Ascending aorta (tissue), 2 donors: ENCODE results near the gene SLC7A9. TPM values are rescaled to one million over a fixed set of nuclear protein-coding genes. Genes with fewer than 3 reads are reported as not detected.

Experiments used
- DNase-seq, 2 donors: peaks; one replicate each; pipeline ENCODE4 v3.0.0-alpha.2; 2019; ENCODE audit warnings: low spot score in 2 of 2
- H3K27ac ChIP-seq, 2 donors: fragments of 200-600 bp; sonication (generic); one replicate each; pipeline ENCODE4 v1.5.1; 2016 to 2017; ENCODE audit warnings: mild to moderate bottlenecking in 1 of 2
- H3K27me3 ChIP-seq: fragments of 200-600 bp; sonication (generic); one replicate; pipeline ENCODE4 v1.5.1; 2017
- H3K36me3 ChIP-seq, 2 donors: fragments of 200-600 bp; sonication (generic); one replicate each; pipeline ENCODE4 v1.5.1; 2016
- H3K4me1 ChIP-seq, 2 donors: fragments of 200-600 bp; sonication (generic); one replicate each; pipeline ENCODE4 v1.5.1; 2016 to 2017; ENCODE audit warnings: mild to moderate bottlenecking in 1 of 2
- H3K4me3 ChIP-seq, 2 donors: fragments of 200-600 bp; sonication (generic); one replicate each; pipeline ENCODE4 v1.5.1; 2016 to 2017; ENCODE audit warnings: mild to moderate bottlenecking in 1 of 2
- H3K9me3 ChIP-seq, 2 donors: fragments of 200-600 bp; sonication (generic); one replicate each; pipeline ENCODE4 v1.5.1; 2016
- intact Hi-C: fragments of 100-400 bp; cut with DNase I; formaldehyde crosslinking; loops from one replicate; pipeline ENCODE4 v1.15.1; 2023
- total RNA-seq: library from RNA; depleted of rRNA; stranded (reverse); fragments of >200 nt; gene quantifications from one replicate; pipeline ENCODE4 v1.1.0, GENCODE V29; 2016
- TF ChIP-seq, protein P1 (sequence below), 3 experiments: fragments of 200-600 bp in 2 of 3; fragments of 450-650 bp in 1 of 3; sonication (generic) in 2 of 3; IDR thresholded peaks; one replicate each; pipeline ENCODE4 v1.5.1; 2016 to 2019; ENCODE audit warnings: antibody characterized with exemption in 3 of 3, mild to moderate bottlenecking in 1 of 3, moderate library complexity in 1 of 3

Gene SLC7A9
- total RNA-seq, 1 donor from 2014 or later = not detected

DNA sequence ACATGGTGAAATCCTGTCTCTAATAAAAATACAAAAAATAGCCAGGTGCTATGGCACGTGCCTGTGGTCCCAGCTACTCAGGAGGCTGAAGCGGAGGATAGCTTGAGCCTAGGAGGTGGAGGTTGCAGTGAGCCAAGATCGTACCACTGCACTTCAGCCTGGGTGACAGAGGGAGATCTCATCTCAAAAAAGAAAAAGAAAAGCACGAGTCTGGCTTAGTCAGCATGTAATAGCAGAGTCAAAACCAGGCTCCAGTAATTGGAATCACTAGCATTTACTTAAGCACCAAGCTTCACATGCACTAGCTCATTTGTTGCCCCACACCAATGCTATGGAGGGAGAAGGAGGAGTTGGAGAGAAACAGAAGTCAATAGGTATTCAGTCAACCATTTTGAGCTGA, 41.9 kb upstream of the SLC7A9 start:
- no peaks in the 10 kb centered on the region for H3K27me3 ChIP-seq
- no peak overlapping the region for H3K4me3 ChIP-seq
- DNase-seq = no peak
- H3K27ac ChIP-seq = no peak overlapping the region
- no peaks in the 10 kb centered on the region for H3K9me3 ChIP-seq
- TF ChIP-seq, protein P1, sequence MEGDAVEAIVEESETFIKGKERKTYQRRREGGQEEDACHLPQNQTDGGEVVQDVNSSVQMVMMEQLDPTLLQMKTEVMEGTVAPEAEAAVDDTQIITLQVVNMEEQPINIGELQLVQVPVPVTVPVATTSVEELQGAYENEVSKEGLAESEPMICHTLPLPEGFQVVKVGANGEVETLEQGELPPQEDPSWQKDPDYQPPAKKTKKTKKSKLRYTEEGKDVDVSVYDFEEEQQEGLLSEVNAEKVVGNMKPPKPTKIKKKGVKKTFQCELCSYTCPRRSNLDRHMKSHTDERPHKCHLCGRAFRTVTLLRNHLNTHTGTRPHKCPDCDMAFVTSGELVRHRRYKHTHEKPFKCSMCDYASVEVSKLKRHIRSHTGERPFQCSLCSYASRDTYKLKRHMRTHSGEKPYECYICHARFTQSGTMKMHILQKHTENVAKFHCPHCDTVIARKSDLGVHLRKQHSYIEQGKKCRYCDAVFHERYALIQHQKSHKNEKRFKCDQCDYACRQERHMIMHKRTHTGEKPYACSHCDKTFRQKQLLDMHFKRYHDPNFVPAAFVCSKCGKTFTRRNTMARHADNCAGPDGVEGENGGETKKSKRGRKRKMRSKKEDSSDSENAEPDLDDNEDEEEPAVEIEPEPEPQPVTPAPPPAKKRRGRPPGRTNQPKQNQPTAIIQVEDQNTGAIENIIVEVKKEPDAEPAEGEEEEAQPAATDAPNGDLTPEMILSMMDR (IDR thresholded peaks at IDR 0.05) = no peak
- intact Hi-C loops = no loop called here
- H3K36me3 ChIP-seq = peaks cover 25 to 73% of the 10 kb centered on the region in 2 donors
- no peaks in the 10 kb centered on the region for H3K4me1 ChIP-seq

DNA sequence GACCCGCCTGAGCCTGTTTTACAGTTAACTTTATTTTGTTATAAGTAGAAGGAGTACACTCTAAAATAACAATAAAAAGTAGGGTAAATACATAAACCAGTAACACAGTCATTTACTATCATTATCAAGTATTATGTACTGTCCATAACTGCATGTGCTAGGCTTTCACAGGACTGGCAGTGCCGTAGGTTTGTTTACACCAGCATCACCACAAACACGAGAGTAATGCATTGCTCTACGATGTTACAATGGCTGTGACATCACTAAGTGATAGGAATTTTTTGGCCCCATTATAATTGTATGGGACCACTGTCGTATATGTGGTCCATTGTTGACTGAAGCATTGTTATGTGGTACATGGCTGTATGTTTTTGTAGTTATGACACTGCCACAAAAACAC, 41.3 kb upstream of the SLC7A9 start:
- no peak for DNase-seq
- Histone ChIP-seq H3K36me3 (peaks cover 23 to 77% of the 10 kb centered on the region in 2 donors), H3K27ac (no peak overlapping the region), H3K4me3 (no peak overlapping the region), H3K9me3 (peaks cover 0 to 2% of the 10 kb centered on the region in 2 donors), H3K4me1 (no peaks in the 10 kb centered on the region), H3K27me3 (no peaks in the 10 kb centered on the region)
- intact Hi-C loops = no loop called here
- TF ChIP-seq, protein P1 (IDR thresholded peaks at IDR 0.05) = no peak

DNA sequence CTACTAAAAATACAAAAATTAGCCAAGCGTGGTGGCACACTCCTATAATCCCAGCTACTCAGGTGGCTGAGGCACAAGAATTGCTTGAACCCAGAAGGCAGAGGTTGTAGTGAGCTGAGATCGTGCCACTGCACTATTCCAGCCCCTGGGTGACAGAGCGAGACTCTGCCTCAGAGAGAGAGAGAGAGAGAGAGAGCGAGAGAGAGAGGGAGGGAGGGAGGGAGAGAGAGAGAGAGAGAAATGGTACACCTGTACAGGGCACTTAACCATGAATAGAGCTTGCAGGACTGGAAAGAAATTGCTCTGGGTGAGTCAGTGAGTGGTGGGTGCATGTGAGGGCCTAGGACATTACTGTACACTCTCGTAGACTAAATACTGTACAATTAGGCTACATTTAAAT, 40.5 kb upstream of the SLC7A9 start:
- no peaks in the 10 kb centered on the region for H3K4me1 ChIP-seq
- intact Hi-C loops = no loop called here
- no peak for DNase-seq
- H3K9me3 ChIP-seq = peaks cover 0 to 9% of the 10 kb centered on the region in 2 donors
- H3K4me3 ChIP-seq = no peak overlapping the region
- H3K36me3 ChIP-seq = peaks cover 25 to 77% of the 10 kb centered on the region in 2 donors
- H3K27ac ChIP-seq = no peak overlapping the region
- TF ChIP-seq, protein P1 (IDR thresholded peaks at IDR 0.05) = no peak
- no peaks in the 10 kb centered on the region for H3K27me3 ChIP-seq

- TF ChIP-seq, protein P1 (IDR thresholded peaks at IDR 0.05) = no peak
- Histone ChIP-seq H3K27me3 (no peaks in the 10 kb centered on the region), H3K9me3 (peaks cover 0 to 9% of the 10 kb centered on the region in 2 donors), H3K36me3 (peaks cover 25 to 71% of the 10 kb centered on the region in 2 donors), H3K4me1 (no peaks in the 10 kb centered on the region), H3K4me3 (no peak overlapping the region), H3K27ac (no peak overlapping the region)
- no peak for DNase-seq
- intact Hi-C loops = no loop called here
Observed at GRCh38 chr19:32909257-32909656, 39.7 kb upstream of the SLC7A9 start.

DNA sequence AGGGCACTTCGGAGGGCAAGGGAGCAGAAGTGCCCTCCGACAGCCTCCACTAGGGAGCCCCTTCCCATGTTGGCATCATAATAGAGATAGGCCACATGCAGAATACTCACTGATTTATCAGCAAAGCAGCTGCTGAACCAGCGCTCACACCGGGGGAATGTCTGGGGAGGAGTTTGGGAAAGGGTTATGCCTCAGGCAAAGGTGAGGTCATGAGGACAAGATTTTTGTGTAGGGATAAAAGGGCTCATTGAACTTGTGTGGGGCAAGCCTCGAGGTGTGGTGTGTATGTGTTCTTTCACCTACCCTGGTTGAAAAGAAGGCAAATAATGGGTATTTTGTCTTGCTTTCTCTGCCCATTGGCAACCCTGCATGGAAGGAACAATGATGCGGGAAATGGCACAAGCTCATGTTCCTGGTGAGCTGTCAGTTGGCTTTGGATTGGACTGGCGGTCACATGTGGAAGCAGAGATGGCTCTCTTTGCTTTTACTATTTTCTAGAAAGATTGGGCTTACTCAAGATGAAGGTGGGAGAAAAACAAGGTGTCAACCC, 39.1 kb upstream of the SLC7A9 start:
- Histone ChIP-seq H3K4me1 (no peaks in the 10 kb centered on the region), H3K27ac (no peak overlapping the region), H3K9me3 (peaks cover 0 to 9% of the 10 kb centered on the region in 2 donors), H3K4me3 (no peak overlapping the region), H3K36me3 (peaks cover 25 to 66% of the 10 kb centered on the region in 2 donors), H3K27me3 (no peaks in the 10 kb centered on the region)
- TF ChIP-seq, protein P1 (IDR thresholded peaks at IDR 0.05) = no peak
- intact Hi-C loops = no loop called here
- no peak for DNase-seq

- DNase-seq = no peak
- H3K4me3 ChIP-seq = no peak overlapping the region
- intact Hi-C loops = no loop called here
- H3K9me3 ChIP-seq = peaks cover 0 to 9% of the 10 kb centered on the region in 2 donors
- peaks cover 30 to 70% of the 10 kb centered on the region in 2 donors for H3K36me3 ChIP-seq
- TF ChIP-seq, protein P1 (IDR thresholded peaks at IDR 0.05) = no peak
- no peak overlapping the region for H3K27ac ChIP-seq
- H3K27me3 ChIP-seq = no peaks in the 10 kb centered on the region
- H3K4me1 ChIP-seq = no peaks in the 10 kb centered on the region
Observed at GRCh38 chr19:32902448-32902847, 32.9 kb upstream of the SLC7A9 start.
